Muscle layer of duodenum (tissue), 2 donors: ENCODE data around the gene IL1RAPL2.

ENCODE experiments used
- H3K27ac ChIP-seq: one replicate; pipeline ENCODE4 v1.7.0; 2013; ENCODE audit warnings: mild to moderate bottlenecking, low read length
- H3K27me3 ChIP-seq: one replicate; pipeline ENCODE4 v1.7.0; 2013; ENCODE audit warnings: low read depth, mild to moderate bottlenecking, control low read depth, low read length
- H3K36me3 ChIP-seq, 2 donors: one replicate each; pipeline ENCODE4 v1.7.0; 2013; ENCODE audit warnings: low read length in 2 of 2, control low read depth in 1 of 2, mild to moderate bottlenecking in 1 of 2; ENCODE audit not compliant: insufficient read depth in 2 of 2, control insufficient read depth in 1 of 2
- H3K4me1 ChIP-seq, 2 donors: one replicate each; pipeline ENCODE4 v1.7.0; 2013; ENCODE audit warnings: low read length in 2 of 2, mild to moderate bottlenecking in 2 of 2, control low read depth in 1 of 2, moderate library complexity in 1 of 2; ENCODE audit not compliant: insufficient read depth in 2 of 2, control insufficient read depth in 1 of 2
- H3K4me3 ChIP-seq, 2 donors: one replicate each; pipeline ENCODE4 v1.7.0; 2013; ENCODE audit warnings: low read length in 2 of 2, low read depth in 1 of 2, mild to moderate bottlenecking in 1 of 2
- H3K9me3 ChIP-seq, 2 donors: one replicate each; pipeline ENCODE4 v1.7.0; 2013; ENCODE audit warnings: low read length in 2 of 2, control low read depth in 1 of 2, mild to moderate bottlenecking in 1 of 2; ENCODE audit not compliant: control insufficient read depth in 1 of 2
- donor health status: healthy.

Gene IL1RAPL2

DNA sequence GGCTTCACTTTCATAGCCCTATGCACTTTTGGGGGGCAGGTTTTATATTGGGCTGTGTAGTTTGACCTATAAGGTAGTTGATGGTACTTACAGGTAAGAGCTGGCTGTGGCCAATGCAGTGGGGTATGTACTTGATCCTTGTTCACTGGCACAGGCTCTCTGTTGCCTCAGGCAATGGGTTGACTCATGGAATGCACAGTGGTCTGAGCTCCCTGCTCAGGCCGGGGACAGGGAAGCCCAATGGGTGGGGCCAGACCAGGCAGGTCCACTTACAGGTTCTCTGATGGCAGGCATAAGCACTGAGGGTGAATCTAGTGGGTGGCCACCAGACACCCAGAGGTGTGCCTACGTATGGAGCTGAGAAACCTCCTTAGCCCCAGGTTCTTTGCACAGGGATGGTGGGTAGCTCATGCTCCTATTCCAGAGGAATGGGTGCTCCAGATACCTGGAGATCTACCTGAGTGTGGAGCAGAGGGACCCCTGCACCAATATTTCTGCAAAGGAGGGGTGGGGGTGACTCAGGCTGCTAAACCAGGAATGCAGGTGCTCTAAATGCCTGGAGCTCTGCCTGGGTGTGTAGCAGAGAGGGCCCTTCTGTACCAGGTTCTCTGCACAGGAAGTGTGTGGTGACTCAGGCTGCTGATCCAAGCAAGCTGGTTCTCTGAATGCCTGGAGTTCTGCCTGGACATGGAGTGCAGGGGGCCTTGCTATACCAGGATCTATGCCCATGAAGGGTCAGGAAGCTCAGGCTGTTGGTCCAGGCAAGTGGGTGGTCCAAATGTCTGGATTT, 52.3 kb downstream of the IL1RAPL2 start:
- Histone ChIP-seq H3K36me3 (no peaks in the 10 kb centered on the region), H3K9me3 (no peaks in the 10 kb centered on the region), H3K27ac (no peak overlapping the region), H3K4me3 (no peak overlapping the region), H3K4me1 (no peaks in the 10 kb centered on the region), H3K27me3 (no peaks in the 10 kb centered on the region)

DNA sequence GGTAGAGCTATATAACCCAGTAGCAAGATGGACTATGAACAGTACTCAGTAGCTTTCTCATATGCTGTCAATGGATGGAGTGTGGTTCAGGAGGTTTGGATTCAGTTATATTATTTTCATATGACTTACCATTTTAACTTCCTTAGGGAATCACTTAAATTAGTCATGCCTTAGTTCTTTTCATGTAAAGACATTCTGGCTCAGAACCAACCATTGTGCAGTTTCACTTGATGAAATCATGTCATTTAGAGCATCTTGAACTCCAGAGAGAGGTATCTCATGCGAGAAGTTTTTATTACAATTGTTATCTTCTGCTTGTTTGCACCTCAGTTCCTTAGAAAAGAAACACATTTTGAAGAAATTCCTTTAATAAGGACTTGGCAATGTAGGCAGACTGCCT, 55.8 kb downstream of the IL1RAPL2 start:
- Histone ChIP-seq H3K4me1 (no peaks in the 10 kb centered on the region), H3K36me3 (no peaks in the 10 kb centered on the region), H3K9me3 (no peaks in the 10 kb centered on the region), H3K27me3 (no peaks in the 10 kb centered on the region), H3K4me3 (no peak overlapping the region), H3K27ac (no peak overlapping the region)

DNA sequence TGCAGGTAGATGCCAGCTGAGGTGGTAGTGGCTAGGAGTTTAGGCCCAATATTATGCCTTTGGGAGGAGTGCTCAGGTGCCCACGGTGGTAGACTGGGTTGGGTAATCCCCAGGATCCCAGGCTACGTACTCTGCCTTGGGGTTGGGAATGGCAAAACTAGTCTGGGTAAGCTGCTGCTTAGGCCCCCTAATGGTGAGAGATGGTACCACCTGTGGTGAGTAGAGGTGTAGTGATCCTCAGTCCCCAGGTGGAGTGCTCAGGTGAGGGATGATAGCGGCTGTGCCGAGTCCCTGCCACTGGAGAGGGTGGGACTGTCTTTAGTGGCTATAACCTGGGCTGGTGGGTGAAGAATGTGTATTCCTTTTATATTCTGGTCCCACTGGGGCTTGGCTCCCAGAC, 75.2 kb downstream of the IL1RAPL2 start:
- Histone ChIP-seq H3K4me3 (no peak overlapping the region), H3K27me3 (no peaks in the 10 kb centered on the region), H3K4me1 (no peaks in the 10 kb centered on the region), H3K27ac (no peak overlapping the region), H3K9me3 (peaks cover 0 to 2% of the 10 kb centered on the region in 2 donors), H3K36me3 (no peaks in the 10 kb centered on the region)

DNA sequence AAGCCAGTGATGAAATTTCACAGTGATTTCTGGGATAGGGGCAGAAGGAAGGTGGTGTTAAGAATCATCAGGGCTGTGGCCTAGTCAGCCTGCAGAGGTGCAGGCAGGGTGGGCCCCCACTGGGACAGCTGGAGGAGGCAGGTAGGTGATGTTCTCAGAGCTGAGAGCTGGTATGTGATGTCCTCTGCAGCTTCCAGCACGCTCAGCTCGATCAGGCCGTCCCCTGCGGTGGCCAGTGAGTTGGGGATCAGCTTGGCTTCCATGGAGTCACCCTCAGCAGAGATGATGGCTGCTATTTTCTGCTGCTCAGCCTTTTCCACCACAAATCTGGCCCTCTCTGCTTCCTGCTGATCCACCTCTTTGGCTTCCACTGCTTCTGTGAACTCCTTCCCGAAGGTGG, 81.1 kb downstream of the IL1RAPL2 start:
- Histone ChIP-seq H3K27ac (no peak overlapping the region), H3K4me3 (no peak overlapping the region), H3K27me3 (no peaks in the 10 kb centered on the region), H3K4me1 (no peaks in the 10 kb centered on the region), H3K9me3 (no peaks in the 10 kb centered on the region), H3K36me3 (no peaks in the 10 kb centered on the region)

DNA sequence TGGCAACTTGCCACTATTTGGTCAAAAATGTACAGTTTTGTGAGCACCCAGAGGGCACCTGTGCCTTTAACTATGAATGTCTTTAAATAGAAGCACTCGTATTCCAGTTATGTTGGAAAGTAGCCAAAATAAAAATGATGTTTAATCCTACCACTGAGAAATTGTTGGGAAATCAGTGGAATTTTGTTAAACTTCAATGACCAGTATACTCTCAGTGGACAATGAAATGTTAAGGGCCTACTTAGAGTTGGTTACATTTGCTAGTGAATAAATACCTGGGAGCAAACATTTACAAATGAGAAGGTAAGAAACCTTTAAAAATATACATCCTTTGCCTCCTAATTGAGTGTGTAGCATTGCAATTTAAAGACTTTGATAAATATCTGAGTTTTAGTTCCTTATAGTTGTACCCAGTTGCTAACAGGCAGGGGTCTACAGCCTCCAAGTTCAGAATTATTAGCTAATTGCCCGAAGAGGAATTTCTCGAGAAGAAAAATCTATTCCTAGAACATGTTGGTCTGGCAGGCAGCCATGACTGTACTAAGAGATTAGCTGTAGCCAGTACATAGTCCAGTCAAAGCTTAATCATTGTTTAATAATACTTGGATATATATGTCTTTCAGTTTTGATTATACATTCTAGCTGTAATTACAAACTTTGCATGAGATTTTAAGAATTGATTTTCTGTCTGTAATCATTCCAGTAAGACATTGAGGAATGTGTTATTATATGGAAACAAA, 93.2 kb downstream of the IL1RAPL2 start:
- Histone ChIP-seq H3K27me3 (no peaks in the 10 kb centered on the region), H3K27ac (no peak overlapping the region), H3K9me3 (no peaks in the 10 kb centered on the region), H3K4me1 (no peaks in the 10 kb centered on the region), H3K36me3 (no peaks in the 10 kb centered on the region), H3K4me3 (no peak overlapping the region)

DNA sequence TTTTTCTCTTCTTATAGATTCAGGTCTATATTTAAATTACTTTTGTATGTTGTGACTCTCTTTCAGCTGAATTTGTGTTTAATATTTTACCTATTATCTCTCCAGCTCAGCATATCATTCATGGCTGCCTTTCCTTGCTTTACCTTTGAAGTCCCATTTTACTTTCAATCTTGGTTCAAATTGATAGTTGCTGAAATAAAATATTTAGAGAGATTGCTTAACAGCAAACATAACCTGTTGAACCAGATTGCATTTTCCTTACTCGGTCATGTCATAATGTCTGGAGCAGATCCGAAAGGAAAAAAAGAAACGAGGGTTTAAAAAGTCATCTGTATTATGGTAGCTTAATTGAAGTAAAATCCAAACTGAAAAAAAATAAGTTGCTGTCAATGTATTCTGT, 94.1 kb downstream of the IL1RAPL2 start:
- Histone ChIP-seq H3K27ac (no peak overlapping the region), H3K4me3 (no peak overlapping the region), H3K27me3 (no peaks in the 10 kb centered on the region), H3K4me1 (no peaks in the 10 kb centered on the region), H3K9me3 (no peaks in the 10 kb centered on the region), H3K36me3 (no peaks in the 10 kb centered on the region)

DNA sequence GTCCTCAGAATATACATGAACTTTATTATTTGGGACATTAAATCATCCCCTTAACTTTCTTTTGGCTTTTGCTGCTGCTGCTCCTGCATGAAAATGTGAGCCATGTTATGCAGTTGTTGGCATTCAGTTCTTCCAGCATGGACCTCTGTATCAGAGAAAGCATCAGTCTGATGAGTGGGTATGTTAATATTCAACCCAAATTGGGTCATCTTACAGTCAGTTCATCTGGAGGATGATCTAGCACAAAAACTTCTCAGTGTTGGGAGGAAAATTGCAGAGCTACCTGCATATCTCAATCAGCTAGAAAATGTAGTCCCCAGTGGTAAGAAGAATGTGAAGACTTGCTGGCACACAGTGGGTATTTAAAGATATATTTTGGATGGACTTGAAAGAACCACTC, 96.7 kb downstream of the IL1RAPL2 start:
- Histone ChIP-seq H3K27ac (no peak overlapping the region), H3K4me3 (no peak overlapping the region), H3K27me3 (no peaks in the 10 kb centered on the region), H3K36me3 (no peaks in the 10 kb centered on the region), H3K4me1 (no peaks in the 10 kb centered on the region), H3K9me3 (no peaks in the 10 kb centered on the region)

DNA sequence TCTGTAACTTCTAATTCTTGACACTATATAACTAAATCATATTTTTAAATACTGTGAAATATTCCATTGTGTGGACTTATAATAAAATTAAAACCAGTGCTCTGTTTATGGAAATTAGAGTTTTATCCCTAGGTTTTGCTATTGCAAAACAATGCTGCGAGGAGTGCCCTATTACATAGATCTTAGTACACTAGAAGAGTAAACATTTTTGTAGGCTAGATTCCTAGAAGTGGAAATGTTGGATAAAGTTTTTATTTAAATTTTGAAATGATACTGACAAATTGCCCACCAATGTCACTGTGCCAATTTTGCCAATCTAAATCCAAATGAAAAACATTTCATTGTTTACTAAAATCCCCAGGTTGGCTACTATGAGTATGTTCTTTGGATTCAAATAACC, 99.7 kb downstream of the IL1RAPL2 start:
- Histone ChIP-seq H3K9me3 (no peaks in the 10 kb centered on the region), H3K4me1 (no peaks in the 10 kb centered on the region), H3K4me3 (no peak overlapping the region), H3K27me3 (no peaks in the 10 kb centered on the region), H3K36me3 (no peaks in the 10 kb centered on the region), H3K27ac (no peak overlapping the region)

DNA sequence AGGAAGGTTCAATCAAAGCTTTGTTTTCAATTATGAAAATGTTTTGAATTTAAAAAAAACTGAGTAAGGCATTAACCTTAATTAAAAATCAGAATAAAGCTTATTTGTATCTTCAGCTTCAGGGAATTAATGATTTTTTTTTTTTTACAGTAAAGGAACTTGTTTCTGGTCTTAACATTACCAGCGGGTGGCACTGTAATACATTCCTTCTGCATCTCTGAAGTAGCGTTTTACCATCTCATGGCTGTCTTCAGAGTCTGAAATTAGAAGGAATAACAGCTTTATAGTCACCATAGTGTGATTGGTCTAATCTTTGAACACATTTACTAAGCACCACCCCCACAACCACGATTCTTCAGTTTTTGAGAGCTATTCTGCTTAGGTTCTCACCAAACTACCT, 102.6 kb downstream of the IL1RAPL2 start:
- Histone ChIP-seq H3K4me3 (no peak overlapping the region), H3K27me3 (no peaks in the 10 kb centered on the region), H3K9me3 (peaks cover 0 to 2% of the 10 kb centered on the region in 2 donors), H3K27ac (no peak overlapping the region), H3K4me1 (no peaks in the 10 kb centered on the region), H3K36me3 (no peaks in the 10 kb centered on the region)

DNA sequence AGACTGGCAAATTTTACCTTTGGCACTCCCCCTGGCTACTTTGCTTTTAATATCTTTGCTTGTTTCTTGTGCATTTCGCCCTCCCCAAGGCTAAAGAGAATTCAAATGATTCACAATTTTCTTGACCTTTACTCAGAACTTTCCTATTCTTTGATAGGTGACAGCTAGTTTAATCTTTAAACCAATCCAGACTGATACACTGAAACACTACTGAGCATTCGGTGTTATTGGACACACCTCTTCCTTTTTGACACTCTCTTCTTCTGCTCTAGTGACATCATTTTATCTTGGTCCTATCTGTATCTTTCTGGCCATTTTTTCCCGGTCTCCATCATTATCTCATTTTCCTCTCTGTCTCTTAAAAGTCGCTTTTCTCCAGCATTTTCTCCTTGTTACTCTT, 103.1 kb downstream of the IL1RAPL2 start:
- H3K27me3 ChIP-seq, result no peaks in the 10 kb centered on the region
- no peak overlapping the region for H3K27ac ChIP-seq
- no peak overlapping the region for H3K4me3 ChIP-seq
- H3K4me1 ChIP-seq, result no peaks in the 10 kb centered on the region
- no peaks in the 10 kb centered on the region for H3K36me3 ChIP-seq
- peaks cover 0 to 2% of the 10 kb centered on the region in 2 donors for H3K9me3 ChIP-seq

DNA sequence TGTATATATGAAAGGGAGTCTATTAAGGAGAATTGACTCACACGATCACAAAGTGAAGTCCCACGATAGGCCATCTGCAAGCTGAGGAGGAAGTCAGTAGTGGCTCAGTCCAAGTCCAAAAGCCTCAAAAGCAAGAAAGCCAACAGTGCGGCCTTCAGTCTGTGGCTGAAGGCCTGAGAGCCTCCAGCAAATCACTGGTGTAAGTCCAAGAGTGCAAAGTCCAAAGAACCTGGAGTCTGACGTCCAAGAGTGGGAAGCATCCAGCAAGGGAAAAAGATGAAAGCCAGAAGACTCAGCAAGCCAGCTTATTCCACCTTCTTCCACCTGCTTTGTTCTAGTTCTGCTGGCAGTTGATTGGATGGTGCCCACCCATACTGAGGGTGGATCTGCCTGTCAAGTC, 104.1 kb downstream of the IL1RAPL2 start:
- H3K4me3 ChIP-seq, result no peak overlapping the region
- H3K27me3 ChIP-seq, result no peaks in the 10 kb centered on the region
- peaks cover 0 to 2% of the 10 kb centered on the region in 2 donors for H3K9me3 ChIP-seq
- no peaks in the 10 kb centered on the region for H3K36me3 ChIP-seq
- no peak overlapping the region for H3K27ac ChIP-seq
- H3K4me1 ChIP-seq, result no peaks in the 10 kb centered on the region
